TTC549 (cell line): Measurements from ENCODE around the gene EHF.

Experiments
- FAIRE-seq: peaks from 2 replicates; lab custom pipeline; 2012; peaks lifted over from hg19 to GRCh38; lab: Jason Lieb, UNC

Gene EHF

GRCh38 chr11:34602245-34602644 lies 18.6 kb upstream of the EHF start:
- no peak for FAIRE-seq

GRCh38 chr11:34603129-34604001 lies 17.5 kb upstream of the EHF start:
- FAIRE-seq = no peak

GRCh38 chr11:34604145-34604544 lies 16.7 kb upstream of the EHF start:
- no peak for FAIRE-seq

DNA sequence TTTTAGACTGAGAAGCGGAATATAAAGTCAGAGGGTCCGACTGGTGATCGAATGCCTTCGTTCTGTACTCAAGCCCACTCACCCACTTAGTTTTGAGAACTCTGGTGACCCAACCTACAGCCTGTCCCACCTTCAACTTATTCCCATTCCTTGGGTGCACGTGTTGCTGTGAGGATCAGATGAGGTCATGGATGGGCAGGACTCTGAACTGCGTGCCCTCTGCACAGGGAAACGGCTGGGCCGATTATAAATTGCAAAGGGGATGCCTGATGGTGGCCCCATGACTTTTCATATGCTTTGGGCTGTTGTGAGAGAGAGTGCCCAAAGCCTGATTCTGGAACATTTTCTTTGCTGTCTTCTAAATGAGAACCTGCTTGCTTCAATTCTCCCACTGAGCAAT lies 16.0 kb upstream of the EHF start:
- no peak for FAIRE-seq

DNA sequence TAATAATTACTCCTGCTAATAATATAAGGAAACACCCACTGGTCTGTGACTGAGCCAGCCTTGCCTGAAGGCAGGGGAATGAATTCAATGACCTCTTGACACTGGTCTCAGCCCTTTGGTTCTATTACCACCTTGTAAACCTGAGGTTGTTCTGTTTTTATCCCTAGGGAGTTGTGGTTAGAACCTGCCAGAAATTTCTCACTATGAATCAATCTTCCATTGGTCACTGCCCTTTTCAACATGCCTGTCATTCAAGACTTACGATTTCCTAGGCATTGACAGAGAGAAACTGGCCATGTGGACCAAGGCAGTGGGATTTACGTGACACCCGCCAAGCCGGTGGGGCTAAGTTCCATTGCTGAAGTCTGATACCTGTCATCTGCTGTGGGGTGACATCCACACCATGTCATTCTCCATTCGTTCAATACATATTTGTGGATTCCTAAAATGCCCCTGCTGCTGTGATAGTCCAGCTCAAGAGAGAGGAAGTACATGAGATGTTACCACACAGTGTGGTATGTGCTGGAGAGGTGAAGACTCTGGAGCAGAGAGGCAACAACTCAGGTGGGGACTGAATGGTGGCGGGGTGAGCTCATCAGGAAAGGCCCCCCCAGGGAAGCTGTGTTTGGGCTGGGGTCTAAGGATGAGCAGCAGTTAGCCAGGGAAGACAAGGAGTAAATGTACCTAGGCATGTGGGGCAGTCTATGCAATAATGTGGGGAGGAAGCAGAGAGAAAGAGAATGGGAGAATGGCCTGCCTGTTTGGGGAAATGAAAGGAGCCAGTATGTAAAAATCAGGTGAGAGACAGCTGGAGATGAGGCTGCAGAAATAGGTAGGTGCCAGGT lies 15.2 kb upstream of the EHF start:
- FAIRE-seq = no peak

- FAIRE-seq = no peak
Measured at GRCh38 chr11:34606326-34607120, 14.4 kb upstream of the EHF start.

- FAIRE-seq = no peak
Measured at GRCh38 chr11:34609187-34609751, 11.6 kb upstream of the EHF start.

DNA sequence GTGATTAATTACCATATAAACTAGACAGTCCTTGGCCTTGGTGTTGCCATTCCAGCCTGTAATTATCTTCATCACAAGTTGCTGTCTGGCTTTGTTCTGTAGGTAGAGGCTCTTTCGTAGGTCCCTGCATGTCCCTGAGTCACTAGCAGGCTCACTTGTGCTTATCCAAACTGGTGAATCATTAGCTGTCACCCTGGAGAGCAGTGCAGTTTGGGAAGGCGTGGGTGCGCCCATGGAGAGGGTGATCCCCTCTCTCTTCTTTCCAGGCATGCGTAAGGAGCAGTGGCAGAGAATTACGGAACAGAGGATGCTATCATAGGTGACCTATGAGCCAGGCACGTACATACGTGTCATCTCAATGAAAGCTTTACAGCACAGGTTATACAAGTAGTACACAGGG lies 11.0 kb upstream of the EHF start:
- no peak for FAIRE-seq

DNA sequence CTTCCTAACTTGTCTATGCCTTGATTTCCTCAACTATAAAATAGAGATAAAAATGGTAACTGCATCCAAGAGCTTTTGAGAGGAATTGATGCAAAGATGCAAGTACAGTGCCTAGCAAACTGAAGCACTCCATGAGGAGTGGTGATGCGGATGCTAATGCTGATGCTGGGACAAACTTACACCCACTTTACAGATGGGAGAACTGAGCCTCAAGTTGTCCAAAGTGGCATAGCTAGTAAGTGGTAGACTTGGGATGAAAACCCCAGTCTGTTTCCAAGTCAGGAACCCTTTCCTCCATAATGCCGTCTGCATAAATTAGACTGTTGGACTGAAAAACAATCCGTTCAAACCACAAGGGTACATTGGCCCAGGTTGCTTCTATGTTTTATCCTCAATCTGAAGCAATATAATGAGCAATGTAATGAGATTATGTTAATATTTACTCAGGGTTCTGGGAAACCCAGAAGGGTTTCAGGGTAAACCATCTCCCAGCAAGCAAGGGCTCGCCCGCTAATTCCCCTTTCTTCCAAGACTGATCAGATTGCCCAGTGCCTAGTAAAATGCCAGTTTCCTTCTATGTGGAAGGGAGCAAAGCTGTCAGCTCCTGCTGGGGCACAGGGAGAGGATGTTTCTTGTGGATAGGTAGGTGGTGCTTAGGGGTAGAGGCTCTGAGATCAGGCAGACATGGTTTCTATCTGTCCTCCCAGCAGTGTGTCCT lies 10.4 kb upstream of the EHF start:
- FAIRE-seq = no peak

- FAIRE-seq = no peak
Measured at GRCh38 chr11:34613015-34613414, 7.9 kb upstream of the EHF start.

DNA sequence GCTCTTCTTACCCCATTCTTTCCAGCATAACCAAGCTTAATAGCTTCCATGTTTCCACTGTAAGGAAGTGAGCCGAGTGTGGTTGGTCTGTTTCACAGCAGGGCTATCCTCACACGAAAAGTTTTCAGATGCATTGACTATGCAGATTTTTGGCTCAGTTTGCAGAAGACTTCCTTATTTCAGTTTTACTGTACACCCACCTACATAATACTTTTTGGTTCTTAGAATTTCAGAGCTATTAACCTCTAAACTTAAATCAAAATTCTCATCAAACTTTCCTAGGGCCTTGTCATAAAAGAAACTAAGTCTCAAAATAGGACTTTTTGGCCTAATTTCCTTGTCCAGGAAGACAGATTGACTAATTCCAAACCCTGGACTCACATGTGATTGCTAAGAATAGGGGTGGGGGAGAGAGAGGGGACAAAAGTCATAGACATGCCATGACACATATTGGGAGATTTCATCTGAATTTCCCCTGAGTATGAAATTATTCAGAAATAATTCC lies 7.3 kb upstream of the EHF start:
- FAIRE-seq = no peak

DNA sequence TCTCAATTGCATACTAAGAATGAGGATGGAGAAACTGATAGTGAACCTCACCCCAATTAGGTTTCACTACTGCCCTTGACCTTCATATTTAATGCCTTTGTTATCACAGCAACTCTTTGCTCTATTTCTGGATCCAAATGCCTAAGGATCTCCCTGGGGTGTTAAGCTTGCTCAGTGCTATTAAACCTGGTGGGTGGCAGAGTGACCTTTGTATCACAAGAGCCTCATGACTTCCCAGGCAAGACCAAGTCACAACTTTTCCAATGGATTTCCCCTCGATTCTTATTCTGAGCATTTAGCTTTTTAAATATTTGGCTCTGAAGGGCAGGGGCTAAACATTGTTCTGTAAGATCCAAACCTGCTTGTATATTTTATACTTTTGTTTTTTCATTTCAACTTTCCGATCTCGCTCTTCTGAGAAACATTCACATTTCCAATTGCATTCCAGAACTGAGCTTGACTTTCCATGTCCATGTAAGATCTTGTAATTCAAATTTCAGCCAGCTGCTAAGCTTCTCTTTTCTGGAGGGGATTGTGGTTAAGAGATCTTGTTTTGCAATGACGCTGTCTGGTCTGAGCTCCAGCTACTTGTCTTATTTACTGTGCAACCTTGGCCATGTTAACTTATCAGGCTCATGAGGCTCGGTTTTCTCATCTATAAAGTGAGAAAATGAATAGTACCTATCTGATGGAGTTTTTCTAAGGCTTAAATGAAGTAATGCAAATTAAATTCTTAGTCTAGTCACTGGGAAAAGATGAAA lies 6.4 kb upstream of the EHF start:
- FAIRE-seq = no peak

DNA sequence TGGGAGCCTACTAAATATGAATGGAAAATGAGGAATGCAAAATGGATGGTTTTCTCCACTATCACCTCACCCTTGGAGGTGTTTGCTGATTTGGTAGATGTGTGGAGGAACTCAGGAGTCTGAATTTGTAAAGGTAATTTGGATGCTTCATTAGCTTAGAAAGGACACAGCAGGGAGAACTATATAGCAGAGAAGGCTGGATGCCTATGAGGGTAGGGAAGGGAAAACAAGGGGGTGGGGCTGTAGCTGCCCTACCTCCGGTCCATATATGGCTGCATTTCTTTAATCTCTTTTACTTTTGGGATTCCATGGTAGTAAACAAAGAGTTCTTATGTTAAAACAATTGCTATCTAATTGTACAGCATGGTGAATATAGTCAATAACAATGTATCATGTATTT lies 4.8 kb upstream of the EHF start:
- FAIRE-seq = no peak

DNA sequence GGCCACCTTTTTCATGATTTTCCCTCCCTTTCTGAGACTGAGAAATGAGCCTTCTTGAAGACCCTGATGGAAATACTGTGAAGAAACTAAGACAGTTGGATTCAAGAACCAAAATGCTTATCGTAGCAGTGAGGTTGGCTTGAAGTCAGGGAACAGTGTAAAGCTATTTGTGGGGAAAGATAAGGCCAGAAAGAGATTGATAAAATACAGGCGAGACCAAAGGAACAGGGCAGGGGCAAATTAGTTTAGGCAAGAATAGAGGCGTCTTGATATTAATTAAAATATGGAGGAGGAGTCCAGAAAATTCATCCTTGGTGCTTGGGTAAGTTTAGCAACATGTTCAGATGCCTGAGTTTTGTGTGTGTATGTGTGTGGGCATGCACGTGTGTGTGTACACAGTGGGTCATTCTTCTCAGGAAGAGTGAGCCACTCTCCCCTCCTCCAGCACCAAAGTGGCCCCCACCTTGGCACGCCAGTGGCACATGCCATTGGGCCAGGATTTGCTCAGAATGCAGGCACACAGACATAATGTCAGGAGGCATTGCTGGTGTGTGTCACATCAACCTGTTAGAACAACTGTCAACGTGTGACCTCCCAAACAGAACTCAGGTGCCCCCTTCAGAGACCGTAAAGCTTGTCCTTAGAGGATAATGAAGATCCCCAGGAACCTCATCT lies 3.9 kb upstream of the EHF start:
- no peak for FAIRE-seq

GRCh38 chr11:34618406-34618805 lies 2.5 kb upstream of the EHF start:
- FAIRE-seq = no peak

DNA sequence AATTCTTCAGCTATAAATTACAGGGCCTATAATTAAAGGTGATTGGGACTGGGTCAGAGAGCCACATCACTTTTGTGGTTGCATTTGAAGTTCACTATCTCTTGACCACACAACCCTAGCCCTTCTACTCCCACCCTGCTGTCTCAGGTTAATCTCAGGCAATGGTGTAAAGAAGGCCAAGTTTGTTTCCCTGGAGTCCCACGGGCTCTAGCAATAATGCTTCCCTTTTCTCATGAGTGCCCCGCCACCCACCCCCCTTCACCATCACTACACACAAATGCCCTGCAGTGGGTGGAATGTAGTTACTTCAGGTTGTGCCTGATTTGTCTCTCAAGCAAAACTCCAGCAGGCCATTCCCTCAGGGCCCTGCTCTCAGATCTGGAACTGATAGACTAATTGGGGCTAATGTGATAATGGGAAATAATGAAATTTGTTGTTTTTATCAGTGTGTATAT lies 1.8 kb upstream of the EHF start:
- no peak for FAIRE-seq

- FAIRE-seq = no peak
Measured at GRCh38 chr11:34620202-34620601, 691 bp upstream of the EHF start.

DNA sequence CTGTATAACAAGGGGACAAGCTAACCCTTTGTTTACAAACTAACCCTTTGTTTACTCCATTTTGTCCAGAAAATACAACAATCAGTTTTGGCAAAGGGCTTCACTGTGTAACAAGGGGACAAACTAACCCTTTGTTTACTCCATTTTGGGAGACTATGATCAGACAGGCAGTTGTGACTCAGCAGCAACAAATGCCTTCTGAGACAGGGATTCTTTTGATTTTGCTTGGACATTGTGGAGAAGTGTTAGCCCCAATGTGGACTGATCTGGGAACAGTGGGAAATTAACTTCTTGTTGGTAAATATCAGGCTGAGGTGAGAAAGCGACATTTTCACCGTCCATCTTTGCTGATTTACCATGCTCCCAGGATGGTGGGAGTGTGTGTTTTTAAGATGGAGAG lies 983 bp downstream of the EHF start:
- no peak for FAIRE-seq

- FAIRE-seq = no peak
Measured at GRCh38 chr11:34623463-34623862, 2.6 kb downstream of the EHF start.

DNA sequence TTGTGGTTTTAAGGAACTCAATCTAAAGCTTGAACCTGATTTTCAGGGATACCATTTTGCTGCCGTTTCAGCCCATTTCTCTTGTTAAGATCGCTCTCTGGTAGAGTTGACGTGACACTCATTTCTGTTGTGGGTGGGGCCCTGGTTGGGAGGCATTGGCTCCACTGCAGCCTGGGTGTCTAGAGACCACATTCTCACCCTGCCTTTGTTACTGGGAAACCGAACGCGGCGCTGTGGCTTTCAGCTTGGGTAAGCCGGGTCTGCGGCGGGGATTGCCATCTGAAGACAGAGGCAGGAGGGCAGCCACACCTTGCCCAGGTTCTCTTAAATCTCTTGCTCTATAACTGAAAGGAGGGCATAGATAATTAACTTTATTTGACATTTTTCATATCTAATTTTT lies 3.2 kb downstream of the EHF start:
- FAIRE-seq = no peak
